RWPE2 (cell line): ENCODE measurements around the gene MAP3K7CL.

Source experiments
- ATAC-seq: fragments of 200-7000 bp; cut with Tn5 transposase; 3 replicates; pipeline ENCODE4 v1.9.1; 2021; ENCODE audit warnings: low read depth
- DNase-seq: peaks from one replicate; pipeline ENCODE4 v3.0.0-alpha.2; 2020; ENCODE audit warnings: low spot score
- H3K27ac ChIP-seq: fragments of 450-650 bp; 2 replicates; pipeline ENCODE4 v1.5.1; 2017; ENCODE audit warnings: mild to moderate bottlenecking; ENCODE audit not compliant: poor library complexity, severe bottlenecking
- H3K27me3 ChIP-seq: fragments of 250-450 bp; sonication (Bioruptor Pico); 2 replicates; pipeline ENCODE4 v1.5.1; 2021; ENCODE audit warnings: mild to moderate bottlenecking, moderate library complexity; ENCODE audit not compliant: insufficient read depth, poor library complexity, severe bottlenecking
- H3K36me3 ChIP-seq: fragments of 250-450 bp; sonication (Bioruptor Pico); 2 replicates; pipeline ENCODE4 v1.5.1; 2020; ENCODE audit warnings: low read depth, mild to moderate bottlenecking, moderate library complexity
- H3K4me1 ChIP-seq: fragments of 250-450 bp; sonication (Bioruptor Pico); 2 replicates; pipeline ENCODE4 v1.5.1; 2021; ENCODE audit warnings: mild to moderate bottlenecking, moderate library complexity; ENCODE audit not compliant: insufficient read depth, poor library complexity, severe bottlenecking
- H3K4me3 ChIP-seq: fragments of 250-450 bp; sonication (Bioruptor Pico); 2 replicates; pipeline ENCODE4 v1.5.1; 2021; ENCODE audit warnings: mild to moderate bottlenecking, moderate library complexity; ENCODE audit not compliant: severe bottlenecking
- H3K9me3 ChIP-seq: fragments of 250-450 bp; sonication (Bioruptor Pico); 2 replicates; pipeline ENCODE4 v1.5.1; 2021; ENCODE audit warnings: mild to moderate bottlenecking, moderate library complexity; ENCODE audit not compliant: severe bottlenecking
- TF ChIP-seq, protein P1 (sequence below): fragments of 450-650 bp; IDR thresholded peaks from one replicate; pipeline ENCODE4 v1.5.1; 2017; ENCODE audit warnings: mild to moderate bottlenecking, moderate library complexity; ENCODE audit not compliant: poor library complexity, severe bottlenecking

The MAP3K7CL gene, protein sequence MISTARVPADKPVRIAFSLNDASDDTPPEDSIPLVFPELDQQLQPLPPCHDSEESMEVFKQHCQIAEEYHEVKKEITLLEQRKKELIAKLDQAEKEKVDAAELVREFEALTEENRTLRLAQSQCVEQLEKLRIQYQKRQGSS

DNA sequence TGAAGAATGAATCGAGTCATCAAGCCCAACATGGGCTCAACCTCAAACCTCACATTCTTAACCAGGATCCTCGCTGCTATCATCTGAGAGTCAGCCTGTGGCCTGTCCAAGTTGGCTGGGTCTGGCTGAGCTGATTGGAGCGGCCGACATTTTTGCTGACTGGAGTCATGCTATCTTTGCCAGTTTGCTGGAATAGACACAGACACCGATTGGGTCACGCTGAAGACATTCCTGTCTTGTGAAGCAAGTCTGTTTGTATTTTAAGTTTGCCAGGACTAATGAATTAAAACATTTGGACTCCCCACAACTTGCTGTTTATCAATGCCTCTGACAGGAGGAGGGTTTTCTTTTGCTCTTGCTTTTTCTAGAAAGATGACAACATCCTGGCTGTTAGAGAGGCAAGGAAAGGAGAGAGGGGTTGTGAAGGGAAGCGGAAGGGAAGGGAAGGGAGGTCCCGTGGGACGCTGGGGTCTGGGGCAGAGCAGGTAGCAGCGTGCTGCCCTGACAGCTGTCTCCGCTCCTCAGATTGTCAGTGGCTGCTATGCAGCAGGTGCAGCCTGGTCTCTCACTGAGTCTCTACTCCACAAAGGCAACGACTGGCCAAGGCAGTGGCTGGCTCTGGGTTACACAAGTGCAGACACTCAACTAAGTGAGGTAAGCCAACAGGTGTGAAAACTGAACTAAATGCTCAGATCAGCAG lies at the start of gene MAP3K7CL:
Gene MAP3K7CL (plus strand): TSS at position 375 of the 700 bp plus-strand sequence. CDS start 2,701 bp downstream, outside the sequence.
- peak; percentile 72 for DNase-seq
- TF ChIP-seq, protein P1, sequence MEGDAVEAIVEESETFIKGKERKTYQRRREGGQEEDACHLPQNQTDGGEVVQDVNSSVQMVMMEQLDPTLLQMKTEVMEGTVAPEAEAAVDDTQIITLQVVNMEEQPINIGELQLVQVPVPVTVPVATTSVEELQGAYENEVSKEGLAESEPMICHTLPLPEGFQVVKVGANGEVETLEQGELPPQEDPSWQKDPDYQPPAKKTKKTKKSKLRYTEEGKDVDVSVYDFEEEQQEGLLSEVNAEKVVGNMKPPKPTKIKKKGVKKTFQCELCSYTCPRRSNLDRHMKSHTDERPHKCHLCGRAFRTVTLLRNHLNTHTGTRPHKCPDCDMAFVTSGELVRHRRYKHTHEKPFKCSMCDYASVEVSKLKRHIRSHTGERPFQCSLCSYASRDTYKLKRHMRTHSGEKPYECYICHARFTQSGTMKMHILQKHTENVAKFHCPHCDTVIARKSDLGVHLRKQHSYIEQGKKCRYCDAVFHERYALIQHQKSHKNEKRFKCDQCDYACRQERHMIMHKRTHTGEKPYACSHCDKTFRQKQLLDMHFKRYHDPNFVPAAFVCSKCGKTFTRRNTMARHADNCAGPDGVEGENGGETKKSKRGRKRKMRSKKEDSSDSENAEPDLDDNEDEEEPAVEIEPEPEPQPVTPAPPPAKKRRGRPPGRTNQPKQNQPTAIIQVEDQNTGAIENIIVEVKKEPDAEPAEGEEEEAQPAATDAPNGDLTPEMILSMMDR: no peak
- Histone ChIP-seq H3K36me3 (no peaks in the 10 kb centered on the region), H3K4me3 (no peak within 1 kb of the TSS), H3K4me1 (peaks cover 3% of the 10 kb centered on the region), H3K27ac (peak within 1 kb of the TSS; percentile 34), H3K27me3 (no peaks in the 10 kb centered on the region), H3K9me3 (no peaks in the 10 kb centered on the region)
- ATAC-seq: peak; percentile 96

DNA sequence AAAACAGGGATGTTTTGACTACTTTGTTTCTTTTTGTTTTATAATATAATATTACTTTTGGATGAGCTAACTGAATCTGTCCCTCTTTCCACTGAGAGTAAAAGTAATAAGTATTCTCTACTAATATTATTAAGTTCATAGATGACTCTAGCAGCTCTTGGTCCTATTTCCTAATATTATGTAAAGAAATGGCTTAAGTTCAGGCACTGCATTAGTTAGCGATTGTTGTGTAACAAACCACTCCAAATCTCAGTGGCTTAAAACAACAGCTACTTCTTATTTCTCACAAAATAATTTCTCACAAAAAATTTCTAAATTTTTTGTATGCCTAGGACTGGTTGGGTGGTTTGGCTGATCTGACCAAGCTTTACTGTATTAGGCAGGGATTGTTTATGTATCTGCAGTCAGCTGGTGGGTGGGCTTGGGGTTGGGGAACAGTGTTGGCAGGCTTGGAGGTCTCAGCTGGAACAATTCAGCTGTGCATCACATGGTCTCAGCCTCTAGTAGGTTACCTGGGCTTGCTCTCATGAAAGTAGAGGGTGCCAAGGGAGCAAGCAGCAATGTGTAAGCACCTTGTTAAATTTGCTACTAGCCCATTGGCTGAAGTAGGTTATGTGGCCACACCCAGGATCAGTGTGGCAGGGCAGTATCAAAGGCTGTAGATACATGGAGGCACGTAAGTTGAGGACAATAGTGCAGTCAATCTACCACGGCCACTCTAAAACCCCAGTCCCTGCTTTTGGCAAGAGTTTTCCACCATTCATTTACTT lies 48.2 kb upstream of the MAP3K7CL start:
- Histone ChIP-seq H3K4me1 (no peaks in the 10 kb centered on the region), H3K27ac (no peak overlapping the region), H3K9me3 (no peaks in the 10 kb centered on the region), H3K4me3 (no peak overlapping the region), H3K27me3 (no peaks in the 10 kb centered on the region), H3K36me3 (no peaks in the 10 kb centered on the region)
- DNase-seq: no peak
- TF ChIP-seq, protein P1: no peak
- no peak for ATAC-seq

DNA sequence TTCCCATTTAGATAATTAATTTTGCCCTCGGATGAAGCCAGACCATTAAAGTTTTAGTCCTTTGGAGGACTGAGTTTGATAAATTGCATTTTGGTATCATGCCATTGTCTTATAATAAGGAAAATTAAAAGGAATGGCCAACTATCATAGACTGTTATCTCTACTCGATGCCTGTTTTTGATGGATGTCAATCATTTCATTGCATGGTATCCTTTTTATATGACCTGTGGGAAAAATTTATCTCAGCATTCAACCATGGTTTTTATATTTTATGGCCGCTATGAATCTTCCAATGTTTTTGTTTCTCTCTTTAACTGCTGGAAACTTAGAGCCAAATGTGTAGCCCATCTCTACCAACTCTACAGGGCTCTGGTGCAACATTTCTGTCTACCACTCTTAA lies 47.1 kb upstream of the MAP3K7CL start:
- H3K36me3 ChIP-seq: no peaks in the 10 kb centered on the region
- H3K4me3 ChIP-seq: no peak overlapping the region
- H3K4me1 ChIP-seq: no peaks in the 10 kb centered on the region
- no peak overlapping the region for H3K27ac ChIP-seq
- H3K9me3 ChIP-seq: no peaks in the 10 kb centered on the region
- ATAC-seq (no peak), DNase-seq (no peak)
- TF ChIP-seq, protein P1: no peak
- H3K27me3 ChIP-seq: no peaks in the 10 kb centered on the region

DNA sequence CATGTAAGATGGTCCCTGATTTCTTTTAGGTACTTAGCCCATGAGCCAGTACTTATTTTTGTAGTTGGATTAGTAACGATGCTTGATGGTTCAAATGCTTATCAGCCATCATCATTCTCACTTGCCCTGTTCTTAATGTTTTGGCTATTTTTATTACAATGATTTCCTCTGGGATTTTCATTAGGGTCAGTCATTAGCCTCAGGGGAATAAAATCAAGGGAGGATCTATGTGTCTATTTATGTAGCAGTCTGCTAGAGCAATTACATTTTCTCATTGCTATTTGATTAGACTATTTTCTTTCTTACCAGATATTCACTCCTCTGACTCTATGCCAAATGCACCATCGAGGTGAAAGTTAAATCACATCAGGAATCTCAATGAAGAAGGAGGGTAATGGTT lies 46.1 kb upstream of the MAP3K7CL start:
- no peak for DNase-seq
- no peaks in the 10 kb centered on the region for H3K27me3 ChIP-seq

More for the DNA sequence above, 46.1 kb upstream of the MAP3K7CL start:
- no peaks in the 10 kb centered on the region for H3K4me1 ChIP-seq
- no peaks in the 10 kb centered on the region for H3K36me3 ChIP-seq
- TF ChIP-seq, protein P1: no peak
- no peaks in the 10 kb centered on the region for H3K9me3 ChIP-seq
- no peak for ATAC-seq
- no peak overlapping the region for H3K4me3 ChIP-seq
- no peak overlapping the region for H3K27ac ChIP-seq
